ENCODE results near the gene FBXL13. TPM values are rescaled to one million over a fixed set of nuclear protein-coding genes. Genes with fewer than 3 reads are reported as not detected.
"Not testable (repeated sequence)": the region's sequence is repeated elsewhere in the genome, so short reads cannot be mapped to it uniquely, and the experiment has no call there.

The FBXL13 gene
- total and polyA plus RNA-seq, 2 donors: 0.38 to 8.1 TPM

DNA sequence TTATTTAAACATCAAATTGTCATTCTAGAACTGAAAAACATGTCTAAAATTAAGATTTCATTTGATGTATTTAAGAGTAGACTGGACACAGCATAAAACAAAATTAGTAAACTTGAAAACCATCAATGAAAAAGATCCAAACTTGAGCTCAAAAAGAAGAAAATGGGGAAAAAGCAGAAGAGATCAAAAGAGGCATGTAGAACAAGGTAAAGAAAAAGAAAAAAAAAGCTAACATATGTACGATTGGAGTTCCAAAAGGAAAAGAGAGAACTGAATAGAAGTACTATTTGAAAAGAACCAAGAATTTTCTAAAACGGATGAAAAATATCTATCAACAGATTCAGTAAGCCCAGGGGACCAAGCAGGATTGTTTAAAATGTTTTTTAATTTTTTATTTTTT lies 3.6 kb downstream of the FBXL13 start:
- no peak for DNase-seq (ENCODE audit: extremely low spot score)
- H3K27ac ChIP-seq (ENCODE audit: low read depth): no peak overlapping the region
- H3K4me1 ChIP-seq (ENCODE audit: insufficient read depth): no peaks in the 10 kb centered on the region
- H3K36me3 ChIP-seq (ENCODE audit: insufficient read depth): no peaks in the 10 kb centered on the region
- H3K4me3 ChIP-seq (ENCODE audit: low read depth, low read length): no peak overlapping the region
- 76% methylated on average over 2 of the region's 2 CpGs for WGBS

- Histone ChIP-seq H3K4me3 (ENCODE audit: low read depth, low read length) (no peak overlapping the region), H3K27ac (ENCODE audit: low read depth) (no peak overlapping the region), H3K36me3 (ENCODE audit: insufficient read depth) (no peaks in the 10 kb centered on the region), H3K4me1 (ENCODE audit: insufficient read depth) (no peaks in the 10 kb centered on the region)
- WGBS: 92% methylated on average over 23 of the region's 23 CpGs
- DNase-seq (ENCODE audit: extremely low spot score): no peak
These were observed 5.9 kb downstream of the FBXL13 start for GRCh38 chr7:103068414-103069403.

GRCh38 chr7:103065667-103066066 lies 8.9 kb downstream of the FBXL13 start:
- Histone ChIP-seq H3K36me3 (ENCODE audit: insufficient read depth) (no peaks in the 10 kb centered on the region), H3K27ac (ENCODE audit: low read depth) (no peak overlapping the region), H3K4me3 (ENCODE audit: low read depth, low read length) (no peak overlapping the region), H3K4me1 (ENCODE audit: insufficient read depth) (no peaks in the 10 kb centered on the region)
- no peak for DNase-seq (ENCODE audit: extremely low spot score)
- 20% methylated on average over 1 of the region's 1 CpG for WGBS

DNA sequence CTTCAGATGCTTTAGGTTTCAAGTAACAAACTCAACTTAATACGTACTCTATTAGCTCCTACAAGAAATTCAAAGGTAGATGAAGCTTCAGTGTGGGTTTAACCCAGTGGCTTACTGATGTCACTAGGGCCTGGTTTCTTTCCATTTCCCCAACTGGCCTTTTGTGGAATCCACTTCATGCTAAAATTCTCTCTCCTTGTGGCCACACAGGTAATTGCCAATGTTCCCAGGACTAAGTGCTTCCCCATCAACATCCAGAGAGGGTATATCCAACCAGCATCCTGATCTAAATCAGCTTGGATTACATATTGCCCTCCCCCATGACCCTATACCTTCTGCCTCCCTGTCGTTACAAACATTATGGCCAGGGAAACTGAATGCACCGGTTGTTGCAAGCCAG lies 10.7 kb downstream of the FBXL13 start:
- 88% methylated on average over 3 of the region's 3 CpGs for WGBS
- Histone ChIP-seq H3K36me3 (ENCODE audit: insufficient read depth) (no peaks in the 10 kb centered on the region), H3K27ac (ENCODE audit: low read depth) (no peak overlapping the region), H3K4me3 (ENCODE audit: low read depth, low read length) (no peak overlapping the region), H3K4me1 (ENCODE audit: insufficient read depth) (no peaks in the 10 kb centered on the region)
- DNase-seq (ENCODE audit: extremely low spot score): no peak

DNA sequence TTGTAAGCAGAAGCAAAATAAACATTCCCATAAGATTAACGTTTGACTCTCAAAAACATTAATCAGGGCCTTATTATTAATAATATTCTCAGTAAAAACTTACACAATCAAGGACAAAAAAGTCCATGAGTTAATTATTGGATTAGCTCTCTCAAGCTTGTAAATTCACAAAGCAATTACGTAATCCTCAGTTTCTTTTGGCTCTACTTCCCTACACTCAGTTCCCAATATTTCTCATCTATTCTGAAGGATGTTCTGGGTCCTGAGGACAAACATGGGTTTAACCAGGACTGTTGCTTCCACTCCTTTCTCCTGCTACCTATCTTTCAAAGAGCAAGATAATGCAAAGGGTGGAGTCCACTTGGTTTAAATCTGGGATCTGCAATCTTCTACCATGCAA lies 15.1 kb downstream of the FBXL13 start:
- DNase-seq (ENCODE audit: extremely low spot score): no peak
- no peak overlapping the region for H3K4me3 ChIP-seq (ENCODE audit: low read depth, low read length)
- H3K36me3 ChIP-seq (ENCODE audit: insufficient read depth): no peaks in the 10 kb centered on the region
- 55% methylated on average over 2 of the region's 2 CpGs for WGBS
- no peaks in the 10 kb centered on the region for H3K4me1 ChIP-seq (ENCODE audit: insufficient read depth)
- H3K27ac ChIP-seq (ENCODE audit: low read depth): no peak overlapping the region

- DNase-seq (ENCODE audit: extremely low spot score): no peak
- no peaks in the 10 kb centered on the region for H3K4me1 ChIP-seq (ENCODE audit: insufficient read depth)
- no peaks in the 10 kb centered on the region for H3K36me3 ChIP-seq (ENCODE audit: insufficient read depth)
- no peak overlapping the region for H3K27ac ChIP-seq (ENCODE audit: low read depth)
- no peak overlapping the region for H3K4me3 ChIP-seq (ENCODE audit: low read depth, low read length)
These were observed 16.5 kb downstream of the FBXL13 start for GRCh38 chr7:103058122-103058521.

GRCh38 chr7:103056006-103056405 lies 18.6 kb downstream of the FBXL13 start:
- WGBS: 90% methylated on average over 1 of the region's 1 CpG
- not testable (repeated sequence) for H3K36me3 ChIP-seq (ENCODE audit: insufficient read depth)

GRCh38 chr7:103051519-103051918 lies 23.1 kb downstream of the FBXL13 start:
- WGBS: 92% methylated on average over 6 of the region's 6 CpGs
- H3K4me1 ChIP-seq (ENCODE audit: insufficient read depth): no peaks in the 10 kb centered on the region
- H3K36me3 ChIP-seq (ENCODE audit: insufficient read depth): no peaks in the 10 kb centered on the region
- no peak for DNase-seq (ENCODE audit: extremely low spot score)
- H3K27ac ChIP-seq (ENCODE audit: low read depth): no peak overlapping the region
- no peak overlapping the region for H3K4me3 ChIP-seq (ENCODE audit: low read depth, low read length)

More at GRCh38 chr7:103056006-103056405, 18.6 kb downstream of the FBXL13 start:
- H3K4me1 ChIP-seq (ENCODE audit: insufficient read depth); DNase-seq (ENCODE audit: extremely low spot score); H3K4me3 ChIP-seq (ENCODE audit: low read depth, low read length); H3K27ac ChIP-seq (ENCODE audit: low read depth): not testable (repeated sequence)

GRCh38 chr7:103048833-103049232 lies 25.8 kb downstream of the FBXL13 start:
- H3K4me3 ChIP-seq (ENCODE audit: low read depth, low read length): no peak overlapping the region
- DNase-seq (ENCODE audit: extremely low spot score): no peak
- WGBS: 96% methylated on average over 2 of the region's 2 CpGs

DNA sequence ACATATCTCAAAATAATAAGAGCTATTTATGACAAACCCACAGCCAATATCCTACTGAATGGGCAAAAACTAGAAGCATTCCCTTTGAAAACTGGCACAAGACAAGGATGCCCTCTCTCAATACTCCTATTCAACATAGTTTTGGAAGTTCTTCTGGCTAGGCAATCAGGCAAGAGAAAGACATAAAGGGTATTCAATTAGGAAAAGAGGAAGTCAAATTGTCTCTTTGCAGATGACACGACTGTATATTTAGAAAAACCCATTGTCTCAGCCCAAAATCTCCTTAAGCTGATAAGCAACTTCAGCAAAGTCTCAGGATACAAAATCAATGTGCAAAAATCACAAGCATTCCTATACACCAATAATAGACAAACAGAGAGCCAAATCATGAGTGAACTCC lies 32.8 kb downstream of the FBXL13 start:
- DNase-seq (ENCODE audit: extremely low spot score); H3K4me1 ChIP-seq (ENCODE audit: insufficient read depth); H3K27ac ChIP-seq (ENCODE audit: low read depth); H3K4me3 ChIP-seq (ENCODE audit: low read depth, low read length); H3K36me3 ChIP-seq (ENCODE audit: insufficient read depth): not testable (repeated sequence)
- WGBS: 86% methylated on average over 1 of the region's 1 CpG

More at GRCh38 chr7:103048833-103049232, 25.8 kb downstream of the FBXL13 start:
- H3K36me3 ChIP-seq (ENCODE audit: insufficient read depth): no peaks in the 10 kb centered on the region
- H3K4me1 ChIP-seq (ENCODE audit: insufficient read depth): no peaks in the 10 kb centered on the region
- H3K27ac ChIP-seq (ENCODE audit: low read depth): no peak overlapping the region

DNA sequence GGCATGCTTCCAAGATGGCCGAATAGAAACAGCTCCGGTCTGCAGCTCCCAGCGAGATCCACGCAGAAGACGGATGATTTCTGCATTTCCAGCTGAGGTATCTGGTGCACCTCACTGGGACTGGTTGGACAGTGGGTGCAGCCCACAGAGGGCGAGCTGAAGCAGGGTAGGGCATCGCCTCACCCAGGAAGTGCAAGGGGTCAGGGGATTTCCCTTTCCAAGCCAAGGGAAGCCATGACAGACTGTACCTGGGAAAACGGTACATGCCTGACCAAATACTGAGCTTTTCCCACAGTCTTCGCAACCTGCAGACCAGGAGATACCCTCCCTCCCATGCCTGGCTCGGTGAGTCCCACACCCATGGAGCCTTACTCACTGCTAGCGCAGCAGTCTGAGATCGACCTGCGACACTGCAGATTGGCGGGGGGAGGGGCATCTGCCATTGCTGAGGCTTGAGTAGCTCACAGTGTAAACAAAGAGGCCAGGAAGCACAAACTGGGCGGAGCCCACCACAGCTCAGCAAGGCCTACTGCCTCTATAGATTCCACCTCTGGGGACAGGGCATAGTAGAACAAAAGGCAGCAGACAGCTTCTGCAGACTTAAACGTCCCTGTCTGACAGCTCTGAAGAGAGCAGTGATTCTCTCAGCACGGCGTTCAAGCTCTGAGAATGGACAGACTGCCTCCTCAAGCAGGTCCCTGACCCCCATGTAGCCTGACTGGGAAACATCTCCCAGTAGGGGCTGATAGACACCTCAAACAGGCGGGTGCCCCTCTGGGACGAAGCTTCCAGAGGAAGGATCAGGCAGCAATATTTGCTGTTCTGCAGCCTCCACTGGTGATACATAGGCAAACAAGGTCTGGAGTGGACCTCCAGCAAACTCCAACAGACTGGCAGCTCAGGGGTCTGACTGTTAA lies 36.5 kb downstream of the FBXL13 start:
- 78% methylated on average over 20 of the region's 20 CpGs for whole genome bisulfite sequencing
- H3K4me3 ChIP-seq (ENCODE audit: low read depth, low read length); DNase-seq (ENCODE audit: extremely low spot score); H3K36me3 ChIP-seq (ENCODE audit: insufficient read depth); H3K4me1 ChIP-seq (ENCODE audit: insufficient read depth); H3K27ac ChIP-seq (ENCODE audit: low read depth): not testable (repeated sequence)

- no peak for DNase-seq (ENCODE audit: extremely low spot score)
- Histone ChIP-seq H3K27ac (ENCODE audit: low read depth) (no peak overlapping the region), H3K4me1 (ENCODE audit: insufficient read depth) (no peaks in the 10 kb centered on the region), H3K36me3 (ENCODE audit: insufficient read depth) (no peaks in the 10 kb centered on the region), H3K4me3 (ENCODE audit: low read depth, low read length) (no peak overlapping the region)
- WGBS: 99% methylated on average over 1 of the region's 1 CpG
These were observed 37.1 kb downstream of the FBXL13 start for GRCh38 chr7:103037476-103037822.

GRCh38 chr7:103034318-103034717 lies 40.3 kb downstream of the FBXL13 start:
- not testable (repeated sequence) for DNase-seq (ENCODE audit: extremely low spot score); H3K27ac ChIP-seq (ENCODE audit: low read depth); H3K36me3 ChIP-seq (ENCODE audit: insufficient read depth); H3K4me1 ChIP-seq (ENCODE audit: insufficient read depth); H3K4me3 ChIP-seq (ENCODE audit: low read depth, low read length)
- 90% methylated on average over 20 of the region's 20 CpGs for WGBS

DNA sequence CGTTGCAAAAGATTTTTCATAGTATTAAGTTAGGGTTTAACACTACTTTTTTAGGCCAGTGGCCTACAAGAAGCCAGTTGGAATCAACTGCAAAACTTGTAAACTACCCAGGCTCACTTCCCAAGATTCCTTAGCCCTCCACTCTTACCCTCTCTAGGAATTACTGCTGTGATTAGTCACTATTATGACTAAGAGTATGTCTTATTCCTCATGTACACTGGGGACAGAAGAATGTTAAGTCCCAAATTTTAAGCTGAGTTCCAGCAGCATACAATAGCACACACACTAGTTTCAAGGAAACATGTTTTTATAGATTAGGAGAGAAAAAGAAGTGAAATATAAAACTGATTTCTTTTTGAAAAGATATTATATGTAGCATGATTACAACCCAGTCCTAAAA lies 42.8 kb downstream of the FBXL13 start:
- 65% methylated on average over 1 of the region's 1 CpG for WGBS
- H3K36me3 ChIP-seq (ENCODE audit: insufficient read depth): no peaks in the 10 kb centered on the region
- H3K4me3 ChIP-seq (ENCODE audit: low read depth, low read length): no peak overlapping the region
- no peak overlapping the region for H3K27ac ChIP-seq (ENCODE audit: low read depth)
- DNase-seq (ENCODE audit: extremely low spot score): no peak
- no peaks in the 10 kb centered on the region for H3K4me1 ChIP-seq (ENCODE audit: insufficient read depth)
